GM21390 (cell line): ENCODE results near the gene IDS.
"Not testable (repeated sequence)": the region's sequence is repeated elsewhere in the genome, so short reads cannot be mapped to it uniquely, and the experiment has no call there.

ENCODE experiments used
- ATAC-seq: cut with Tn5 transposase; IDR thresholded peaks from one replicate; pipeline ENCODE4 v1.9.1; 2021; ENCODE audit not compliant: unreplicated experiment

IDS gene

DNA sequence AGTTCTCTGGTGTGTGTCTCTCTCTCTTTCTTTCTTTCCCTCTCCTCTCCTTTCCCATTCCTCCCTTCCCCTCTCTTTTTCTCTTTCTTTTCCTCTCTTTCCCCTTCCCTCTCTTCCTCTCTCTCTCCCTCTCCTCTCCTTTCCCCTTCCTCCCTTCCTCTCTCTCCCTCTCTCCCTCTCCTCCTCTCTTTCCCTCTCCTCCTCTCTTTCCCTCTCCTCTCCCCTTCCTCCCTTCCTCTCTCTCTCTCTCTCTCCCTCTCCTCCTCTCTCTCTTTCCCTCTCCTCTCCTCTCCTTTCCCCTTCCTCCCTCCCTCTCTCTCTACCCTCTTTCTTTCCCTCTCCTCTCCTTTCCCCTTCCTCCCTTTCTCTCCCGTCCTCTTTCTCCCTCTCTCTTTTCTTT is 23.3 kb upstream of the IDS start:
- no peak for ATAC-seq

- no peak for ATAC-seq
Observed at GRCh38 chrX:149527705-149528104, 22.6 kb upstream of the IDS start.

DNA sequence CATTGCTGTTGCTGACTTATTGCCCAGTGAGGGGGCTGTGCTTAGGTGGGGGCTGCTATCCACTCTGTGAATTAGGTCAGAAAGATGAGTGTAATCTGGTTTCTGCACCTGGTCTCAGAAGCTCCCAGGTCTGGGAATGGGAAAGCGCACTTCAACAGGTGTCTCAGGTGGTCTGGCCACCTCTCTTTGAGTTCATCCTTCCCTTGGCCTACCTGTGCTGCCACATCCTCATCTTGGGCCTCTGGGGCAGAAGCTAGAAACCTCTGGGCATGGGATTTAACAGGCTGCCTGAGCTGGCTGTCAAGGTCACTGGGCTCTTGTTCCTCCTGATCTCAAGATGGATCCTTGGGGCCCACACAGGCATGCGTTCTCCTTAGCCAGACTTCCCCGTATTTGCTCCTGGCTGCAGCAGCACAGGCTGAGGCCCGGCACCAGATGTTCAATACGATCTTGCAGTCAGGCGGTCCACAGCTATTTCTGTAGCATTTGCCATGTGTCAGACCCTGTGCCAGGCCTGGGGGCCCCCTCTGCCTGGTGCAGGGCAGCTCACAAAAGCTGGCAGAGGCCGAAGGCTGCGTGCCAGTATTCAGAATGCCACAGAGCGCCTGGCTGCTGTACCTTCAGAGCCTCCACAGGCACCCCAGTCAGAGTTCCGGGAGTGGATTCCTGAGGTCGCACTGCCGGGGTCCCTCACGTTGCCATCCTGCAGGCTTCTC is 21.4 kb upstream of the IDS start:
- not testable (repeated sequence) for ATAC-seq

DNA sequence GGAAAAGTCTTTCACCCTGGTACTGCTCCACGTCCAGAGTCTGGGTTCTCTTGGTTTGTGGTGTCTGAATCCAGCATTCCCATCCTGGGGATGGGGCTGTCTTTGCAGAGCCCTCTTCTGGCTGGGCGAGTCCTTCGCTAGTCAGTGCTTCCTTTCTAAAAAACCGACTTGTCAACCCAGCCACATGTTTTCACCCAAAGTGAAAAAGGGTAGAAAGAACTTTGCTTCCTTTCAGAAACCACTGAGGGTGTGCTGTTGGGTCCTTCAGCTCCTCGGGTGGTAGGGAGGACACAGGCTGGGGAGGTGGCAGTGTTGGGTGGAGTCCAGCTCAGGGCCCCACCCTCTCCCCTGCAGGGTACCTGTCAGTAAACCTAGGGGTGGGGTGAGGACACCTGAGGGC is 20.8 kb upstream of the IDS start:
- ATAC-seq: peak; percentile 51

DNA sequence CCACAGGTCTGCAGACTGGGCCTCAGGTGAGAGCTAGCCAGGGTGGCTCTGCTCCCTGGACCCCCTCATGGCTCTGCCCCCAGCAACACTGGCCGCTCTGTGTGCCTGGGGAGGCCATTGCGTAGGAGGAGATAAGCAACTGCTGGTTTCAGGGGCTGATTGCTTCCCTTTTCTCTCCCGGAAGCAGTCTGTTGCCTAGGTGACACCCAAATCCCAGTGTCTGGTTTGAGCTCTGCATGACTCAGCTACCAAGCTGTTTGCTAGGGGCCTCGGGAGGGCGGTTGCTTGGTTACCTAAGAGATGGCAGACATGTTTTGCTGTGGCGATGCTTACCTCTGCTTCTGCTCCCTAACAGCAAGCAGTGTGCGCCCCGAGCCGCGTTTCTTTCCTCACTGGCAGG is 20.3 kb upstream of the IDS start:
- ATAC-seq: peak; percentile 95

- ATAC-seq: no peak
Observed at GRCh38 chrX:149522916-149523315, 17.8 kb upstream of the IDS start.

DNA sequence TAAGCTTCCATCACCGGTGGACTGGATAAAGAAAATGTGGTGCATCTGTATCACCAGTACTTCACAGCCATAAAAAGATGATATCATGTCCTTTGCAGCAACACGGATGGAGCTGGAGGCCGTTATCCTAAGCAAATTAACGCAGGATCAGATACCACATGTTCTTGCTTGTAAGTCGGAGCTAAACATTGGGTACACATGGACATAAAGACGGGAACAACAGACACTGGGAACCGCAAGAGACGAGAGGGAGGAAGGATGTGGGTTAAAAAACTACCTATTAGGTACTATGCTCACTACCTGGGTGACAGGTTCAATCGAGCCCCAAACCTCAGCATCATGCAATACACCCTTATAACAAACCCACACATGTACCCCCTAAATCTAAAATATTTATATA is 16.3 kb upstream of the IDS start:
- ATAC-seq: no peak

DNA sequence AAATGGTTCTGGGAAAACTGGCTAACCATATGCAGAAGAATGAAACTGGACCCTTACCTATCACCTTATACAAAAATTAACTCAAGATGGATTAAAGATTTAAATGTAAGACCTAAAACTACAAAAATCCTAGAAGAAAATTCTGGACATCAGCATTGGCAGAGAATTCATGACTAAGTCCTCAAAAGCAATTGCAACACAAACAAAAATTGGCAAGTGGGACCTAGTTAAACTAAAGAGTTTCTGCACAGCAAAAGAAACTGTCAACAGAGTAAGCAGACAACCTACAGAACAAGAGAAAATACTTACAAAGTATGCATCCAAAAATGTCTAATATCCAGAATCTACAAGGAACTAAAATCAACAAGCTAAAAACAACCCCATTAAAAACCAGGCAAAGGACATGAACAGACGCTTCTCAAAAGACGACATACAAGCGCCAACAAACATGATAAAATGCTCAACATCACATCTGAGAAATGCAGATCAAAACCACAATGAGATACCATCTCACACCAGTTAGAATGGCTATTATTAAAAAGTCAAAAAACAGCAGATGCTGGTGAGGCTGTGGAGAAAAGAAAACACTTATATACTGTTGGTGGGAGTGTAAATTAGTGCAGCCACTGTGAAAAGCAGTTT is 15.7 kb upstream of the IDS start:
- ATAC-seq: not testable (repeated sequence)

DNA sequence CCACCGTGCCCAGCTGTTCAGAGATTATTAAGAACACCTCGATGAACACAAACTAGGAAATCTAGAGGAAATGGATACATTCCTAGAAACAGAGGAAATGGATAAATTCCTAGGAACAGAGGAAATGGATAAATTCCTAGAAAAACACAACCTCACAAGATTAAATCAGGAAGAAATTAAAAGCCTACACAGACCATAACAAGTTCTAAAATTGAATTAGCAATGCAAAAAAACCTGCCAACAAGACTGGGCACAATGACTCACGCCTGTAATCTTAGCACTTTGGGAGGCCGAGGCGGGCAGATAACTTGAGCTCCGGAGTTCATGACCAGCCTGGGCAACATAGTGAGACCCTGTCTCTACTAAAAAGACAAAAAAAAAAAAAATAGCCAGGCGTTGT is 13.1 kb upstream of the IDS start:
- no peak for ATAC-seq

DNA sequence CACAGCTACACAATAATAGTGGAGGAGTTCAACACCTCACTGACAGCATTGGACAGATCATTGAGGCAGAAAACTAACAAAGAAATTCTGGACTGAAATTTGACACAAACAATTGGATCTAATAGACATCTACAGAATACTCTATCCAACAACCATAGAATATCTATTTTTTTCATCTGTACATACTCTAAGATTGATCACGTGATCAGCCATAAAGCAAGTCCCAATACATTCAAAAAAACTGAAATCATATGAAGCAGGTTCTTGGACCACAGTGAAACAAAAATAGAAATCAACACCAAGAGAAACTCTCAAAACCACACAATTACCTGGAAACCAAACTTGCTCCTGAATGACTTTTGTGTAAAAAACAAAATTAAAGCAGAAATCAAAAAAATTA is 12.2 kb upstream of the IDS start:
- ATAC-seq: no peak

GRCh38 chrX:149516604-149517003 is 11.5 kb upstream of the IDS start:
- ATAC-seq: no peak

GRCh38 chrX:149515954-149516602 is 11.0 kb upstream of the IDS start:
- no peak for ATAC-seq

- ATAC-seq: no peak
Observed at GRCh38 chrX:149513825-149514428, 8.8 kb upstream of the IDS start.

GRCh38 chrX:149512225-149512885 is 7.2 kb upstream of the IDS start:
- ATAC-seq: peak; percentile 88

DNA sequence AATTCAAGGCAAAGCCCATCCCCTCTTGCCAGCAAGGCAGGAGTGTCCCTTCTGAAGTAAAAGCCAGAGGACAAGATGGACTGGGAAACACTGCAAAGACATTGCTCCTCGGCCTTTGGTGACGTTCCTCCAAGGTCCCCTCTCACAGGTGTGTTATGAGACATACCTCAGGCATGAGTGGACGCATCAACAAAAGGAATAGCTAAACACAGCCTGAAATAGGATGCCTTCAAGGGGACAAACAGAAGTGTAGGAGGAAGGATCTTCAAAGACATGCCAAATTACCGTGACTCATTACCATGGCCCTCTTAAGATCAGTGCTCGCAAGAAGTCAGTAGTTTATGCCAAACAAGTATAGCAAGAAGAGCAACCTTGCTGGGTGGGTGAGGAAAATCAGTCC is 6.0 kb upstream of the IDS start:
- no peak for ATAC-seq

DNA sequence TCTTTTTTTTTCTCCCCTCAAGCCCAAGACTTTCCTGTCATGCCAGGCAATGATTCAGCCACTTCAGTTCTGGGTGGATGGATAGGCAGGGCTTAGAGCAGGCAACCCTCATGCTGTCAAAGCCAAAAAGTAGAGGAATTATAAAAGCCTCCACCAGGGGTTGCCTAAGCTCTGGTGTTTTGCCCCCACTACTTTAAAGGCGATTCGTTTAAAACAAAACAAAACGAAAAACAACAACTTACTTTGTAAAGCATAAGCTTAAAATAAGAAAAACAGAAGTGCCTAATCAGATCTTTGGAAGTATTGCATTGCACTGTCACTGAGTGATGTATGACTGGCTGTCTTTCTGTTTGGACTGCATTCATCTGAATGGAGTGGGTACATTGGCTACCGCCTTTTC is 5.3 kb upstream of the IDS start:
- no peak for ATAC-seq

- ATAC-seq: no peak
Observed at GRCh38 chrX:149508467-149508866, 3.4 kb upstream of the IDS start.

DNA sequence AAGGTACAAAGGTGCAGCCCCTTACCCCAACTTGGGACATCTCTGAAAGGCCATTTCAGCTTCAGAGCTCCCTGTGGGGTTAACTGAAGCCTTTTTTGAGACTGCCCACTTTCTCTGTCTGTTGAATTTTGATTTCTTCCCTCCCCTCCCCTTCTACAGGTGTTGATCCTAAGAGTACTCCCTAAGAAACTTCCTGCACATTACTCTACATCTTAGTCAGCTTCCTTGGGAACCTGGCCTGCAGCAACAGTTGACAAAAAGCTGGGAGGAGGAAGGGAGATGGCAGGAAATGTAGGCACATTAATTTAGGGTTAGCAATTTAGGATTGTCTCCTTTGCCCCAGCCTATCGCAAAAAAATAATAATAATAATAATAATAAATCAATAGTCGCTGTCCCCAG is 1.2 kb upstream of the IDS start:
- no peak for ATAC-seq

GRCh38 chrX:149505671-149506070 is 565 bp upstream of the IDS start:
- ATAC-seq: no peak

GRCh38 chrX:149504226-149504914 is 736 bp downstream of the IDS start:
- ATAC-seq: peak; percentile 47

DNA sequence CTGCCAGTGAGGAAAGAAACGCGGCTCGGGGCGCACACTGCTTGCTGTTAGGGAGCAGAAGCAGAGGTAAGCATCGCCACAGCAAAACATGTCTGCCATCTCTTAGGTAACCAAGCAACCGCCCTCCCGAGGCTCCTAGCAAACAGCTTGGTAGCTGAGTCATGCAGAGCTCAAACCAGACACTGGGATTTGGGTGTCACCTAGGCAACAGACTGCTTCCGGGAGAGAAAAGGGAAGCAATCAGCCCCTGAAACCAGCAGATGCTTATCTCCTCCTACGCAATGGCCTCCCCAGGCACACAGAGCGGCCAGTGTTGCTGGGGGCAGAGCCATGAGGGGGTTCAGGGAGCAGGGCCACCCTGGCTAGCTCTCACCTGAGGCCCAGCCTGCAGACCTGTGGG is 1.7 kb downstream of the IDS start:
- peak; percentile 67 for ATAC-seq
